Ramos (cell line): ENCODE data around the gene RPS6KA2.

Source experiments
- in situ Hi-C: fragments of 300-500 bp; cut with MboI; formaldehyde crosslinking; loops from one replicate; pipeline ENCODE4 v1.14.3; 2022; ENCODE audit warnings: low sequenced_read_pairs; ENCODE audit not compliant: unreplicated experiment

The RPS6KA2 gene

DNA sequence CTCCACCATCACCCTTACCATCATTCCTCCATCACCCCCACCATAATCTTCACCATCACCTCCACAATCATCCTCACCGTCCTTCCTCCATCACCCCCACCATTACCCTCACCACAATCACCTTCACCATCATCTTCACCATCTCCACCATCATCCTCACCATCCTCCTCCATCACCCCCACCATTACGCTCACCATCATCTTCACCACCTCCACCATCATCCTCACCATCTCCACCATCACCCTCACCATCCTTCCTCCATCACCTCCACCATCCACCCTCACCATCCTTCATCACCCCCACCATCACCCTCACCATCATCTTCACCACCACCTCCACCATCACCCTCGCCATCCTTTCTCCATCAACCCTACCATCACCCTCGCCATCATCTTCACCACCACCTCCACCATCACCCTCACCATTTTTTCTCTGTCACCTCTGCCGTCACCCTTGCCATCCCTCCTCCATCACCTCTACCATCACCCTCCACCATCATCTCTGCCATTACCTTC lies 211.2 kb downstream of the RPS6KA2 start:
- in situ Hi-C loops = loop anchor here (25.0 kb wide), 1 partner anchor 529 kb away; no protein-coding TSS in a partner anchor

DNA sequence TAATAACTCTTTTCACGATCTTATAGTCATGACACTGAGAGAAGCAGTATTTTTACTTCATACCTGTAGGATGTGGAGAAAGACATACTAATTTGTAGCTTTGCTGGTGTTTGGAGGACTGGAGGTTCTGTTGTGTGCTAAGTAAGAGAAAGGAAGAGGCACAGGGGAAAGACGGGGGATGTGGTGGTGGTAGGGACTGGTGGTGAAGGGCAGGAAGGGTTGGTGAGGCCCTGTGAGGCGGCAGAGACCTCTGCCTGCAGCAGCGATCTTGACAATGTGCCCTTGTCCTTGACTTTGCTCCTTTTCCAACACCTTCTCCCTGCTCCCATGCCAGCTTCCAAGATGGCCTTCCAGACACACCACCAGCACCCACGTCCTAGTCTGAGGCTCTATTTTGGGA lies 211.7 kb downstream of the RPS6KA2 start:
- in situ Hi-C loops = loop anchor here (25.0 kb wide), 1 partner anchor 528 kb away; no protein-coding TSS in a partner anchor

DNA sequence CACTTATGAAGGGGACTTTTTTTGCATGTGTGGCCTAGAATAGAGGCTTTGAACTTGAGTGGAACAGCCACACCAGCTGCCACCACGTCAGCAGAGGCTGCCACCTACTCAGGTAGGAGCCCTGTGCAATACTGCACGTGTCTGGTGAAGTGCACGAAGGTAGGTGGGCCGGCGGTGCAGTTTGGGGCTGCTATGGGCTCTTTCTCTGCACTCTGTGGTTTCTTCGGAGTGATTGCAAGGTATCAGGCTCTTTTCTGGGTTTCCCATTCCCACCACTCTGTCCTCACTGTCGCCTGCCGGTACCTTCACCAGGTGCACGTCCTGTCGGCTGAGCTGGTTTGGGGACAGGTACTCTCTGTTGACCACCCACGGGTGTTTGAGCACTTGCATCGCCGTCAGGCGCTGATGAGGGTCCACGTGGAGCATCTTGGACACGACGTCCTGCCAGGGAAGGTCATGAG lies 213.5 kb downstream of the RPS6KA2 start:
- in situ Hi-C loops = loop anchor here (25.0 kb wide), 1 partner anchor 526 kb away; no protein-coding TSS in a partner anchor

DNA sequence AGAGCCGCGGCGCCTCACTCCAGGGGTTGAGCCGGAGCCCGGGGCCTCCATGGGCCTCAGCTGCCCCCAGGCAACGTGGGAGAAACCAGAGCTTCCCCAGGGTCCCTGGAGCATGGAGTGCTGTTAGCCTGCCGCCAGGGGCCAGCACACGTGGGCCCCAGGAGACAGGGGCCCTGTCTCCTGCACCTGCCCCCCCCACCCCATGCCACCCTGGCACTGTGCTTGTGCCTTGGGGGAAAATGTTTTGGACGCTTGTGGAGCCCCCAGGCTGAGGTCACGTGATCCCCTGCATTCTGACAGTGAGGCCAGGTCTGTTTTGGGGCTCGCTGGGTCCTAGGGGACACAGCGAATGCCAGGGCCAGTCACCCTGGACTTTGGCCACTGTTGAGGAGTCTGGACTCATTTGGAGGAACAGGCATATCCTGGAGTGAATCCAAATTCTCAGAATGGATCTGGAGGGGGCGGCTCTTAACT lies 214.1 kb downstream of the RPS6KA2 start:
- in situ Hi-C loops = loop anchor here (25.0 kb wide), 1 partner anchor 526 kb away; no protein-coding TSS in a partner anchor

DNA sequence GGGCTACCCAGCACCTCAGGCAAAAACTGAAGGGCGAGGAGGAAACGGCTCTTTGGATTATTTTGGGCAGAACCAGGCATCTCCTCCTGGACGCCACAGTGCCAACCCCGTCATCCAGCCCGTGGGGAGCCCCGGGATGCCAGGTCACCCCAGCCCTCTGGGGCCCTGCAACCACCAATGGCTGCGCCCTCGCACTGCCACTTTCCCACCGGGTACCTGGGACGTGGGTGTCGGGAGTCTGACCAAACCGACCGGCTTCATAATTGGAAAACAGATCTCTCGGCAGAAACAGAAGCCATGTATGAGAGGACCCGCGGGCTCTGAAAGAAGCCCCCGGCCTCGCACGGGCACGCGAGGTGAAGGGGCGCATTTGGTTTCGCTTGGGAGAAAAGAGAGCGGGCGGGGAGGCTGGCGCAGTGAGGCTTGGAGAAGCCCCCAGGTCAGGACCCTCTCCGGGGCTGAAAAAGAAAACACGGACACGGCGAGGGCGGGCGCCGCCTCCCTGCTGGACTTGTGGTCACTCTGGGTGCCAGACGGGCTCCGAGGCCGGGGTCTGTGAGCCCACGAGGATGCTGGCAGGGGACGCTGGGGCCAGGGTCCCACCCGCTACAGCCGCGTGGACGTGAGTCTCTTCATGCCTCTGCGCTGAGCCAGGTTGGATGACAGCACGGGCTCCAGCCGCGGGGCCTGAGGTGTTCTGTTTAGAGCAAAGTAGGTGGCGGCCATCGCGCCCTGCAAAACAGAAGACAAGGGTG lies 214.7 kb downstream of the RPS6KA2 start:
- in situ Hi-C loops = loop anchor here (25.0 kb wide), 1 partner anchor 525 kb away; no protein-coding TSS in a partner anchor

DNA sequence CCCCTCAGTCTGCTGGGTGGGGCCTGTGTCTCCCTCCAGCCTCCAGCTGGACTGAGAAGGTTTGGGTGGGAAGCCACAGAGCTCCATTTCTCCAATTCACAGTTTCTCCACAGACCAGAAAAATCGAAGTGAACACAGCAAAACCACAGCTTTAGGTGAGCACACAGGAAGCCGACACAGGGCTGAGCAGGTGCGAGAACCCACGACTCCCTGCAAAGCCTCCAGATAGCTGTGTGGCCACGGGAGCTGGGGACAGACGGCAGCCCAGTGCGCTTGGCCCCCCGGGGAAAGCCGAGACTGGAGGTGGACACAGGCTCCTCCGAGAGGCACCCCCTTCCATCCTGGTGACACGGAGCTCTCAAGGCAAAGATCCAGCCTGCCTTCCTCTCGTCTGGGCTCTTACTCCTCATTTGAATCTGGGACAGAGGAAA lies 215.3 kb downstream of the RPS6KA2 start:
- in situ Hi-C loops = loop anchor here (25.0 kb wide), 1 partner anchor 524 kb away; no protein-coding TSS in a partner anchor

DNA sequence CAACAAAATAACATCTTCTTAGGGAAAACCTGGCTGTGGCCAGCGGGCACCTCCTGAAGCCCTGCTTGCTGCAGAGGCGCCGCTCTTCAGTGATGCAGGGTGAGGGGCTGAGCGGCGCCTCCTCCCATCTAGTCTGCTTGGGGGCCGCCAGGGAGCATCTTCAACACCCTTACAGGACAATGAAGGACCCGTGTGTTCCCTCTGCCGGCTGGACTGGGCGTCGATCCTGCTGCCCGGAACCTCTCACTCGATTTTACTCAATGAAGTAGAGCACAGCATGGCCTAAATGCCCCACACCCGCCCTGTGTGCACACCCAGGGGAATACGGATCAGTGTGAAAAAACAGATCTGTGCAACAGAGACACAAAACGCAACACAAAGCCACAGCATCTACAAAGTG lies 215.8 kb downstream of the RPS6KA2 start:
- in situ Hi-C loops = loop anchor here (25.0 kb wide), 1 partner anchor 524 kb away; no protein-coding TSS in a partner anchor

DNA sequence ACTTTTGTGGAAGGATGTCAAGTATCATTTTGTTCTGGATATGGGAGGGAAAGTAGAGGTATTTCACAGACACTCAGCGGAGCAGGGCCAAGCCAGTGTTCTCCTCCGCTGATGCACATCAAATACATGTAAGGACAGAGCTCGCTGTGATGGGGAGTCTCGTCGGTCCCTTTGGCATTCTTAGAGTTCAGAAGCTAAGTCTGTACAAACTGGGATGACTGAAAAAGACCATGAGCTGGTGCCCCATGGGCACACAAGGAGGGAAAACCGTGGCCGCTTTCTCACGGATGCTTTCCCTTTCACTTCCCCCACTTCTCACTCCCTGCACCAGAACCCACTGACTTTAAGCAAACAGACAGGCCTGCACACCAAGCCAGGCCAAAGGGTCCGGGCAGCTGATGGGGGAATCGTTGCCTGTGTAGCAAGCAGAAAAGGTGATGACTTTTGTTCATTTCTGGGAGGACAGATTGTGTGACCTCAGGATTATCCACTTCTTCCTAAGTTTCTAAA lies 216.6 kb downstream of the RPS6KA2 start:
- in situ Hi-C loops = loop anchor here (25.0 kb wide), 1 partner anchor 523 kb away; no protein-coding TSS in a partner anchor

DNA sequence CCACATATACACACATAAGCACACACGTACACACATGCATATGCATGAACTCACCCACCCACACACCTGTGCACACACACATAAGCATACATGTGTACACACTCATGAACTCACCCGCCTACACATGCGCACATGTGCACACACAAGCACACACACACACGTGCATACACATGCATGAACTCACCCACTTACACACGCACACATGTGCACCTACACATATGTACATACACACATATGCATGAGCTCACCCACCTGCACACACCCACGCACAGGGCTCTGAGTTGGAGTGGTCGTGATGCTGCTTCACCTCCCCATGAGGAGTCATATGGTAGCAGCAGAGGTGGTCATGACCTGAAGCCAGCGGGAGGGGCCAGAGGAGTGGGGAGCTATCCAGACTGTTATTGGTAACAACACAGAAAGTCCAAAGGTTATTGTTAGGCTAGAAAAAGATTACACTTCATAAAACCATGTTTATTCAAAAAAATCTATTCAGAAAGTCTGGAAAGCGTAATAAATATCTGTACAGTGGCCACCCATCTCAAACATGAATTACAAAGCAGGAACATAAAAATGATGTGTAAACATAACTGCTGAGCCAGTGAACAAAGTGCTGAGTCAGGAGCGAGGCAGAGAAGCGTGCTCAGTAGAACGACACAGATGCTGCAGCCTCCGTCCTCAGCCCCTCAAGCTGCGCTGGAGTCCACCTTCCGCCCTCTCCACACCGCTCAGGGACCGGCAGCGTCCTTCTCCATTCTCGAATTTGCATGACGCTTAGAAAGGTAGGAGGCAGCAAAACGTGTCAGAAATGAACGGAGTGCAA lies 217.9 kb downstream of the RPS6KA2 start:
- in situ Hi-C loops = loop anchor here (25.0 kb wide), 1 partner anchor 522 kb away; no protein-coding TSS in a partner anchor

DNA sequence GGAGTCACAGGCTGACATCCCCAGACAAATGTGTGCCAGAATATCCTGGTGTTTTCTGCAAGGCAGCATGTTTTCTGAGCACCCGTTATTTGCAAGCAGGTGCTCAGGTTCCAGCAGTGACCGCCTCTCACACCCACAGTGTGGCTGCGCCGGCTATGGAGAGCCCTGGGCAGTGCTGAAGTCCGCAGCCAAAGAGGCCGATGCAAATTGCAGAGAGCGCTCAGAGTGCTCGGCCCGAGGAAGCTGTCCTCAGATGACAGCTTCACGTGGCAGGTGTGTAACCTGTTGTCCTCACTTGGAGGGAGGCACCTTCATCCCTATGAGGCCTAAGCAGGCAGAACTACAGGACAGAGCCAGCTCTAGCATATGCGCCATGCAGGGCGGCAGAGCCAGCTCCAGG lies 220.9 kb downstream of the RPS6KA2 start:
- in situ Hi-C loops = loop anchor here (25.0 kb wide), 1 partner anchor 519 kb away; no protein-coding TSS in a partner anchor

DNA sequence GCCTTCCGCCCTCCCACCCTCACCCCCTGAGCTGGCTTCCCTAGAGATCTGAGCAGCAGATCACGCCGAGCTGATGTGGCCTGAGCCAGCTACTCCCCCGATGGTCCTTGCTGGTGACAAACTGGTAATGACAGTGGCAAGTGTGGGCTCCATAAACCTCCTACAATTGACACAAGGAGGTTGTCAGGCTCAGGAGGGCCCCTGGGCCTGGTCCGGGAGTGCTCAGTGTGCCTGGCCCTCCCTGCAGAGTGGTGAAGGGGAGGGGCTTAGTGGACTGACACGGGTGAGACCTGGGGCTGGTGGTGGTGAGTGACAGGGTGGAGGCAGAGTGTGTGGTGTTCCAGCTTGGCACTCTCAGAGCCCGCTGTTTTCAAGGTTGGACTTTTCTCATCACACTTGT lies 221.7 kb downstream of the RPS6KA2 start:
- in situ Hi-C loops = loop anchor here (25.0 kb wide), 1 partner anchor 518 kb away; no protein-coding TSS in a partner anchor

DNA sequence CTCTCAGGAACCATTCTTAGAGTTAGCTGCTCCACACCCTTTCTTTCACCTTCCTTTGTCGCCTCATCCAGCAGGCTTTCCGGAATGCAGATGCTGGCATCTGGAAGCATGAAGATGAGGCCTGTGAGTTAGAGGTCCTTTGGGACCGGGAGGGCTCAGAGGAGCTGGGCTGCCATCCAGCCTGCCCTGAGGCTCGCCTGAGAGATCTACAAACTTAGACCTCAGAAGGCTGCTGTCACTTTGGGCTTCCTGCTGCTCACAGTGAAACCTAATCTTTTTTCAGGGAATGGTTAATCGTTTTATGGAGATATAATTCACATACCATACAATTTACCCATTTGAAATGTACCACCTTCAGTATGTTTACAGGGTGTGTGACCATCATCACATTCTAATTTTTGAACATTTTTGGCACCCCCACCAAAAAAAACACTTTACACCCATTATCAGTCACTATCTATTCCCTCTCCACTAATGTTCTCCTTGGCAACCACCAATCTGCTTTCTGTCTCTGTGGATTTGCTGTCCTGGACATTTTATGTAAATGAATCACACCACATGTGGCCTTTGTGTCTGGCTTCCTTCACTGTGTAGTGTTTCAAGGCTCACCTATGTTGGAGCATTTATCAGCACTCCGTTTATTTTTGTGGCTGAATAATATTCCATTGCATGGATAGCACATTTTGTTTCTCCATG lies 224.3 kb downstream of the RPS6KA2 start:
- in situ Hi-C loops = loop anchor here (25.0 kb wide), 1 partner anchor 515 kb away; no protein-coding TSS in a partner anchor

DNA sequence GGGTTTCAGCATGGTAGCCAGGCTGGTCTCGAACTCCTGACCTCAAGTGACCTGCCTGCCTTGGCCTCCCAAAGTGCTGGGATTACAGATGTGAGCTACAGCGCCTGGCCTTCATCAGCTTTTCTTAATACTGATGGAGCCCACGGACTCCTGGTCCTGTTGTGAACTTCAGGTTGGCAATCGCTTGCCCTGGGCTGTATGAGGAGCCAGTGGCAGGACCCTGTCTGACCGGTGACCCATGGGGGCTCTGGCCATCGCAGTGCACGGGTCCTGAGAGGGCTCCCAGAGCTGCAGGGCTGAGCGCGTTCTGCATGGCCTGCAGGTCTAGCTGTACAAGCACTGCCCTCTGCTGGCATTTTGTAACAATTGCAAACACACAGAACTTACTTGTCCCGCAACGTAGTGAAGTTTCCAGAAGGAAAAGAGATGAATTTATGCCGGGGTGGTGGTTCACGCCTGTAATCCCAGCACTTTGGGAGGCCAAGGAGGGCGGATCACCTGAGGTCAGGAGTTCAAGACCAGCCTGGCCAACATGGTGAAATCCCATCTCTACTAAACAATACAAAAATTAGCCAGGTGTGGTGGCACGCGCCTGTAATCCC lies 226.3 kb downstream of the RPS6KA2 start:
- in situ Hi-C loops = loop anchor here (25.0 kb wide), 1 partner anchor 513 kb away; no protein-coding TSS in a partner anchor

DNA sequence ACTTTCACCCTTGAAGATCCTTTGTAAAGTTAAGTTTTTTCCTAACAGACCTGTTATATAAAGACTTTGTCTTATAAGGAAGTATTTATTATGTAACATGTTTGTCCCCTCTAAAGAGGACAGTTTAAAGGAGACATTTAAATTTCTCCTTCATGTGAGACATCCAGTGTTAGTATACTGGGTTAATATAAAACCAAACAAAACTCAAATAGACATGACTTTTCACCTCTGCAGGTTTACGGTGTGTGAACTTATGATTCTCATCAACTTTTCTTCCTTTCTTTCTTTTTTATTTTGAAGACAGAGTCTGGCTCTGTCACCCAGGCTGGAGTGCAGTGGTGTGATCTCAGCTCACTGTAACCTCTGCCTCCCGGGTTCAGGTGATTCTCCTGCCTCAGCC lies 226.9 kb downstream of the RPS6KA2 start:
- in situ Hi-C loops = loop anchor here (25.0 kb wide), 1 partner anchor 513 kb away; no protein-coding TSS in a partner anchor

DNA sequence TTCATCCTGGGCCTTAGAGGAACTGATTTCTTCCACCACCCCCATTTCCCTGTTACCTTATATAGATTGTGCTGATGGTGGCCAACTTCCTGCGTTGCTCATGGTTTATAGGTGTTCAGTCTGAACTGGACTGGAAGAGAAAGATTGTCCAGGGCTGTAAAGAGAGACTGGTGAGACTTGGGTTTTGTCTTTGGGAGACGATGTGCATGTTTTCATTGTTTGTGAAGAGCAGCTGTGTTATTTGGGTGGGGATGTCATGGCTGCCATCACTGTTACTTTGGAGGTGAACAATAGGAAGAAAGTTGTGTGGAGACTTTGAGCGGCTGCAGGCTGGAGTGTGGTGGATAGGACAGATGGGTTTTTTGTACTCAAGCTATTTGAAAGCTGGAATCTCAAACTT lies 228.7 kb downstream of the RPS6KA2 start:
- in situ Hi-C loops = loop anchor here (5.0 kb wide), 2 partner anchors 81 to 126 kb away; no protein-coding TSS in a partner anchor

DNA sequence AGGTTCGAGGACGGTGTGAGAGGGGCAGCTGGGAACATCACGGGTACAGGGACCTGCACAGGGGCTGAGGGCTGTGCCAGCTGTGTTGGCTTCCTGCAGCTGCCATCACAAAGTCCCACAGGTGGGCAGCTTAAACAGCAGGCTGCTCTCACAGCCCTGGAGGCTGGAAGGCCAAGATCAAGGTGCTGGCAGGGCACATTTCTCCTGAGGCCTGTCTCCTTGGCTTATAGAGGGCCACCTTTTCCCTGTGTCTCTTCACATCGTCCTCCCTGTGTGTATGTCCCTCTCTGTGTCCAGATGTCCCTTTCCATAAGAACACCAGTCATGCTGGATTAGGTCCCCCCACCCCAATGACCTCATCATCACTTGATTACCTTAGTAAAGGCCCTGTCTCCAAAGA lies 229.2 kb downstream of the RPS6KA2 start:
- in situ Hi-C loops = loop anchor here (5.0 kb wide), 2 partner anchors 81 to 126 kb away; no protein-coding TSS in a partner anchor

DNA sequence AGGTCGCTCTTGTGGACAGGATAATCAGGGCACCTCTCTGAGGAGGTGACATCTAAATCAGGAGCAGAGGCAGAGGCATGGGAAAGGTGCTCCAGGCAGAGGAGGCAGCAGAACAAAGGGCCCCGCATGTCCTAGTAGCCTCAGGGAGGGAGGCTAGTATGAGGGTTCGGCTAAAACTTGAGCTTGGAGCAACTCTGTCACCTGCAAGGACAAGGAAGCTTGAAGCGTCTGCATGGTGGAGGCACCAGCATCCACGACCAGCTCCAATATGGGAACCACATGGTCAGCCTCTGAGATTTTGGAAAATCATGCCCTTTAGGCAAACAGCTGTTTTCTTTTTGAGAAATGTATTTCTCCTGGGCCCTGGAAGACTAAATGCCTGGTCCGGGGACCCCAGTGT lies 231.3 kb downstream of the RPS6KA2 start:
- in situ Hi-C loops = loop anchor here (5.0 kb wide), 2 partner anchors 78 to 123 kb away; no protein-coding TSS in a partner anchor

DNA sequence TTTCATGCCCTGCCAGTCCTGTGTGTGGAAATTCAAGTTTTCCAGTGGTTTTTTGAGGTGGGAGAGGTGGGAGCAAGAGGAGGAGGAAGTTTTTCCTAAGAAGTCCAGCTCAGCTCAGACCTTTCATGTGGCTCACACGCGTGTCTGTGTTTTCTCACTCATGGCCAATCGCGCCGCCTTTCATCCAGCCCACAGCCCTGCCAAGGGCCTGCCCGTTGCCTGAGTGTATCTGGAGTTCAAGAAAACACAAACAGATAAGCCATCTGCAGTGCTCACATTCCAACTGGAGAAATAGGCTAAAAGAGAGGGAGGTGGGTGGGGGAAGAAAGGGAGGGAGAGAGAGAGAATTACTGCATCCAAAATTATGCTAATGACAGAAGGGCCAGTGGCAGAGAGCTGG lies 231.7 kb downstream of the RPS6KA2 start:
- in situ Hi-C loops = loop anchor here (5.0 kb wide), 2 partner anchors 78 to 123 kb away; no protein-coding TSS in a partner anchor
